ENCODE results near the gene COQ3. TPM values are rescaled to one million over a fixed set of nuclear protein-coding genes. Genes with fewer than 3 reads are reported as not detected.

The COQ3 gene
- total and polyA plus RNA-seq, 7 donors, result 13.5 to 20.0 (median 19.0) TPM

DNA sequence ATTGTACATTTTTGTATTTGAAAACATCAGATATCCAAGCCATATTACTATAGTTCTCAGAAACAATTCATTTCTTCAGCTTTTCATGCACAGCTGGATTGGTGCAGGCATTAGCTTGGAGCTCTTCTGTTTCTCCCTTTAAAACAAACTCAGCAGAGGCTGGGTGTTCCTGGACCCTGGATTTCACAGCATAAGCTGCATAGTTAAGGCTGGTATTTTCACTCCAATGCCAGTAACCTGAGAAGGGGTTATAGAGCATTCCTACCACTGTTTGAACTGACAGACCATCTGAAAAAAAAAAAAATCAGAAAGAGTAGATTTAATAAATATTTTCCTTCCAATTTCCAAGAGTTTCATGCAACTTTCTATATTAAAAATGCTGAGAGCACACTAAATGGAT lies 24.5 kb downstream of the COQ3 start:
- ATAC-seq (no peak), DNase-seq (no peak)
- no peaks in the 10 kb centered on the region for H3K4me1 ChIP-seq
- H3K9me3 ChIP-seq, result no peaks in the 10 kb centered on the region
- peaks cover 0 to 26% of the 10 kb centered on the region in 2 donors for H3K36me3 ChIP-seq (ENCODE audit: insufficient read depth in 1 of 2, low read depth in 1 of 2)
- TF ChIP-seq, protein P1, sequence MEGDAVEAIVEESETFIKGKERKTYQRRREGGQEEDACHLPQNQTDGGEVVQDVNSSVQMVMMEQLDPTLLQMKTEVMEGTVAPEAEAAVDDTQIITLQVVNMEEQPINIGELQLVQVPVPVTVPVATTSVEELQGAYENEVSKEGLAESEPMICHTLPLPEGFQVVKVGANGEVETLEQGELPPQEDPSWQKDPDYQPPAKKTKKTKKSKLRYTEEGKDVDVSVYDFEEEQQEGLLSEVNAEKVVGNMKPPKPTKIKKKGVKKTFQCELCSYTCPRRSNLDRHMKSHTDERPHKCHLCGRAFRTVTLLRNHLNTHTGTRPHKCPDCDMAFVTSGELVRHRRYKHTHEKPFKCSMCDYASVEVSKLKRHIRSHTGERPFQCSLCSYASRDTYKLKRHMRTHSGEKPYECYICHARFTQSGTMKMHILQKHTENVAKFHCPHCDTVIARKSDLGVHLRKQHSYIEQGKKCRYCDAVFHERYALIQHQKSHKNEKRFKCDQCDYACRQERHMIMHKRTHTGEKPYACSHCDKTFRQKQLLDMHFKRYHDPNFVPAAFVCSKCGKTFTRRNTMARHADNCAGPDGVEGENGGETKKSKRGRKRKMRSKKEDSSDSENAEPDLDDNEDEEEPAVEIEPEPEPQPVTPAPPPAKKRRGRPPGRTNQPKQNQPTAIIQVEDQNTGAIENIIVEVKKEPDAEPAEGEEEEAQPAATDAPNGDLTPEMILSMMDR (IDR thresholded peaks at IDR 0.05), result no peak
- intact Hi-C loops (cut with DNase I), result no loop called here
- no peak overlapping the region for H3K27ac ChIP-seq
- H3K27me3 ChIP-seq (ENCODE audit: insufficient read depth in 3 of 3, low read length in 2 of 3), result no peaks in the 10 kb centered on the region
- H3K4me3 ChIP-seq, result no peak overlapping the region

DNA sequence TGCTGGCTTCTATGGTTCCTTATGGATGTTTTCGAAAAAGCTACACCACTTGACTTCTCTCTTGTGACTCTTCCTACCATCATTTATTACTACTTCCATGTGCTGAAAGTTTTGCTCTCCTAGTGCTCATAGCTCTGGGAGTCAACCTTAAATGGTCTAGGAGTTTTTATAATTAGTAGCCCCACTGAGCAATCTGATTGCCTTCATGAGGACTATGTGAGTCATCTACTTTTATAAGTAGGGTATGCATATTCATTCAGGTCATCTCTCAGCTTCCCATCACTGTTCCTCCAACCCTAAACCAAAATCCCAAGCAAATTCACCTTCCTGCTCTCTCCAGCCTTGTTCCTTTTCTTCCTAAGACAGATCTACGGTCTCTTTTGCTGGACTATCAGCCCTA lies 27.1 kb downstream of the COQ3 start:
- no peak for DNase-seq
- H3K36me3 ChIP-seq (ENCODE audit: insufficient read depth in 1 of 2, low read depth in 1 of 2), result peaks cover 0 to 20% of the 10 kb centered on the region in 2 donors
- no peak overlapping the region for H3K4me3 ChIP-seq
- ATAC-seq, result no peak
- H3K9me3 ChIP-seq, result no peaks in the 10 kb centered on the region
- 87 to 90% (median 88%) methylated on average over 2 of the region's 2 CpGs for WGBS, 3 donors
- intact Hi-C loops (cut with DNase I), result no loop called here
- no peaks in the 10 kb centered on the region for H3K27me3 ChIP-seq (ENCODE audit: insufficient read depth in 3 of 3, low read length in 2 of 3)
- no peak overlapping the region for H3K27ac ChIP-seq
- TF ChIP-seq, protein P1 (IDR thresholded peaks at IDR 0.05), result no peak
- no peaks in the 10 kb centered on the region for H3K4me1 ChIP-seq

DNA sequence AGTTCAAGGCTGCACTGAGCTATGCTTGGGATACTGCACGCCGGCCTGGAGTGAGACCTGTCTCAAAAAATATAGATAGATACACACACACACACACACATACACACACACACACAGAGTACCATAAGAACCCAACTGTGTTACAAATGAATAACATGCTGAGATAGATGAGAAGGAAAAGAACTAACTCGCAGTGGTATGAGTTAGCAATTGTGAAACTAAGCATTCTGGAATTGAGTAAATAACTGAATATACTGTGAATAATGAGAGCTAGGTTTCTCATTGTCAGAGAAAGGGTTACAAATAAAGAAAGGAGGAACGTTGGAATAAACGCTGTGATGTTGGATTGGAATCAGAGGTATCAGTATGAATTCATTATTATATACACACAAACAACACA lies 30.0 kb downstream of the COQ3 start:
- no peaks in the 10 kb centered on the region for H3K27me3 ChIP-seq (ENCODE audit: insufficient read depth in 3 of 3, low read length in 2 of 3)
- TF ChIP-seq, protein P1 (IDR thresholded peaks at IDR 0.05), result no peak
- DNase-seq (no peak), ATAC-seq (no peak)
- H3K9me3 ChIP-seq, result no peaks in the 10 kb centered on the region
- 82 to 93% (median 84%) methylated on average over 5 of the region's 5 CpGs for WGBS, 3 donors
- no peaks in the 10 kb centered on the region for H3K4me1 ChIP-seq
- no peak overlapping the region for H3K27ac ChIP-seq
- no peak overlapping the region for H3K4me3 ChIP-seq
- H3K36me3 ChIP-seq (ENCODE audit: insufficient read depth in 1 of 2, low read depth in 1 of 2), result peaks cover 0 to 5% of the 10 kb centered on the region in 2 donors
- intact Hi-C loops (cut with DNase I), result no loop called here

DNA sequence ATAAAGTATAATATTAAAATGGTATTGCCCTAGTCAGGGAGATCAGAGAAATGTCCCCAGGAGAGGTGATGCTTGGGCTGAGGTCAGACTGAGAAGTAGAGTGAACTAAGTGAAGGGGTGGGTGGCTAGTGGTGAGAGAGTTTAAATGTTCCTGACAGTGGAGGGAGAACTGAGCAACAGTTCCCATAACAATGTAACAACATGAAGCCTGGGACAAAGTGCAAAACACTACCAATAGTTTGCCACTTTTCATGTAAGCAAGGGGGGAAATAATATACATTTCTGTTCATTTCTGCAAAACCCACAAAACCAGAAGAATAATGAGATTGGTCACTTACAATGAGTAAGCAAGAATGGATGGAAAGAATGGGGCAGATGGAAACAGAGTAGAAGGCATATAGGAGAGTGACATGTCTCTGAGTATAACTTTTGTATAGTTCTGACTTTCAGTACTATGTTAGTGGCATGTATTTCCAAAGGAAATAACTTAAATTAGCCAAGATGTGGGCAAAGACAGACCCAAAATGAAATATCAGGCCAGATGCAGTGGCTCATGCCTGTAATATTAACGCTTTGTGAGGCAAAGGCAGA lies 31.2 kb downstream of the COQ3 start:
- no peak for DNase-seq
- Histone ChIP-seq H3K4me1 (no peaks in the 10 kb centered on the region), H3K9me3 (no peaks in the 10 kb centered on the region), H3K27me3 (ENCODE audit: insufficient read depth in 3 of 3, low read length in 2 of 3) (no peaks in the 10 kb centered on the region), H3K4me3 (no peak overlapping the region), H3K27ac (no peak overlapping the region), H3K36me3 (ENCODE audit: insufficient read depth in 1 of 2, low read depth in 1 of 2) (no peaks in the 10 kb centered on the region)
- TF ChIP-seq, protein P1 (IDR thresholded peaks at IDR 0.05), result no peak
- 90 to 96% (median 92%) methylated on average over 1 of the region's 1 CpG for WGBS, 3 donors
- no peak for ATAC-seq
- intact Hi-C loops (cut with DNase I), result no loop called here

DNA sequence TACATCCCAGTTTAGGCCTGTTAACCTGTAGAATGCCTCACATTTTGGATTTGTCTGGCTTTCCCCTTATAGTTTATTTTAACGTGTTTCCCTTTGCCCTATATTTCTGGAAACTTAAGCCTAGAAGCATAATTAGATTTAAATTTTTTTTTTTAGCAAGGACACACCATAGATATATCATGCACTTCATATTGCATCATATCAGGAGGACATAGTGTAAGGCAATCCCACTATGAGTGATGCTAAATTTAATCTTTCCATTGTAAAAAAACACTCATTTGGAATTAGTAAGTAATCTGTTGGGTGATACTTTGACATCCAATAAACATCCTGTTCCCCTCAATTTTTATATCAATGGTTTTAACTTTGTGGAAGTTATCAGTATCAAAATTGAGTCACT lies 34.2 kb downstream of the COQ3 start:
- WGBS, 3 donors, result 68 to 74% (median 74%) methylated on average over 1 of the region's 1 CpG
- Histone ChIP-seq H3K4me1 (no peaks in the 10 kb centered on the region), H3K36me3 (ENCODE audit: insufficient read depth in 1 of 2, low read depth in 1 of 2) (no peaks in the 10 kb centered on the region), H3K9me3 (no peaks in the 10 kb centered on the region), H3K27ac (no peak overlapping the region), H3K4me3 (no peak overlapping the region), H3K27me3 (ENCODE audit: insufficient read depth in 3 of 3, low read length in 2 of 3) (peaks cover 0 to 5% (median 0%) of the 10 kb centered on the region in 3 donors)
- TF ChIP-seq, protein P1 (IDR thresholded peaks at IDR 0.05), result no peak
- no peak for DNase-seq
- intact Hi-C loops (cut with DNase I), result loop anchor here in 1 of 2 donors (5.0 kb wide), 1 partner anchor 487 kb away; no protein-coding TSS in a partner anchor
- ATAC-seq, result no peak

Measured in psoas muscle (tissue), 8 donors.